Measurements from ENCODE around the gene PCED1B. TPM values are rescaled to one million over a fixed set of nuclear protein-coding genes. Genes with fewer than 3 reads are reported as not detected.

PCED1B gene
- total RNA-seq, 2 donors from 2014 or later: 2.3 to 14.2 TPM

- peaks cover 18% of the 10 kb centered on the region for H3K4me1 ChIP-seq
- no peaks in the 10 kb centered on the region for H3K27me3 ChIP-seq
- WGBS, 2 donors: 48 to 52% methylated on average over 10 of the region's 10 CpGs
- peak; percentile 74 for ATAC-seq
- DNase-seq: peak; percentile 77 to 92 (median 83)
- TF ChIP-seq CTCF (IDR thresholded peaks at IDR 0.05) (no peak), POLR2A (IDR thresholded peaks at IDR 0.05) (no peak)
- no peaks in the 10 kb centered on the region for H3K9me3 ChIP-seq
- intact Hi-C loops (cut with DNase I): no loop called here
- H3K27ac ChIP-seq: no peak overlapping the region
- H3K36me3 ChIP-seq (replicated peaks in 1 of 2; ENCODE audit: insufficient read depth in 1 of 2, low read depth in 2 of 2): no peaks in the 10 kb centered on the region
- H3K4me3 ChIP-seq: no peak overlapping the region
Observed at GRCh38 chr12:47105914-47106674, 26.7 kb downstream of the PCED1B start.

- 87 to 92% methylated on average over 3 of the region's 3 CpGs for WGBS, 2 donors
- intact Hi-C loops (cut with DNase I): no loop called here
- no peak for DNase-seq
Observed at GRCh38 chr12:47107446-47107845, 28.0 kb downstream of the PCED1B start.

GRCh38 chr12:47107926-47108325 lies 28.5 kb downstream of the PCED1B start:
- Histone ChIP-seq H3K27me3 (no peaks in the 10 kb centered on the region), H3K4me1 (peaks cover 18% of the 10 kb centered on the region), H3K27ac (no peak overlapping the region), H3K36me3 (replicated peaks in 1 of 2; ENCODE audit: insufficient read depth in 1 of 2, low read depth in 2 of 2) (no peaks in the 10 kb centered on the region), H3K9me3 (no peaks in the 10 kb centered on the region), H3K4me3 (no peak overlapping the region)
- no peak for TF ChIP-seq POLR2A (IDR thresholded peaks at IDR 0.05)
- TF ChIP-seq CTCF (IDR thresholded peaks at IDR 0.05): no peak
- DNase-seq (no peak), ATAC-seq (no peak)
- intact Hi-C loops (cut with DNase I): no loop called here

More at GRCh38 chr12:47107446-47107845, 28.0 kb downstream of the PCED1B start:
- Histone ChIP-seq H3K36me3 (replicated peaks in 1 of 2; ENCODE audit: insufficient read depth in 1 of 2, low read depth in 2 of 2) (no peaks in the 10 kb centered on the region), H3K27ac (no peak overlapping the region), H3K27me3 (no peaks in the 10 kb centered on the region), H3K4me3 (no peak overlapping the region), H3K4me1 (peaks cover 18% of the 10 kb centered on the region), H3K9me3 (no peaks in the 10 kb centered on the region)
- TF ChIP-seq CTCF (IDR thresholded peaks at IDR 0.05) (no peak), POLR2A (IDR thresholded peaks at IDR 0.05) (no peak)
- no peak for ATAC-seq

GRCh38 chr12:47110011-47110541 lies 30.7 kb downstream of the PCED1B start:
- no peaks in the 10 kb centered on the region for H3K27me3 ChIP-seq
- peaks cover 18% of the 10 kb centered on the region for H3K4me1 ChIP-seq
- no peaks in the 10 kb centered on the region for H3K9me3 ChIP-seq
- DNase-seq: no peak
- no peak overlapping the region for H3K4me3 ChIP-seq
- TF ChIP-seq CTCF (IDR thresholded peaks at IDR 0.05) (no peak), POLR2A (IDR thresholded peaks at IDR 0.05) (no peak)
- H3K27ac ChIP-seq: no peak overlapping the region
- 64 to 89% methylated on average over 2 of the region's 2 CpGs for WGBS, 2 donors
- no peak for ATAC-seq
- H3K36me3 ChIP-seq (replicated peaks in 1 of 2; ENCODE audit: insufficient read depth in 1 of 2, low read depth in 2 of 2): no peaks in the 10 kb centered on the region
- intact Hi-C loops (cut with DNase I): no loop called here
